BLaER1 treated with 17β-estradiol and CSF1 and Interleukin-3, amounts not matched to agents 10 nM and 100 nM (cell line): ENCODE data around the gene THOC2.
"Not testable (repeated sequence)": the region's sequence is repeated elsewhere in the genome, so short reads cannot be mapped to it uniquely, and the experiment has no call there.

Source experiments
- H3K27ac ChIP-seq, 11 experiments: shearing (Covaris generic); formaldehyde crosslinking; 2 replicates each; pipeline ENCODE4 v1.8.1; 2022
- H3K27me3 ChIP-seq, 11 experiments: shearing (Covaris generic); formaldehyde crosslinking; 2 replicates each; pipeline ENCODE4 v1.8.1; 2022
- H3K36me3 ChIP-seq, 11 experiments: shearing (Covaris generic); formaldehyde crosslinking; 2 replicates each; pipeline ENCODE4 v1.8.1; 2022
- H3K4me1 ChIP-seq, 10 experiments: shearing (Covaris generic); formaldehyde crosslinking; 2 replicates each; pipeline ENCODE4 v1.8.1; 2022
- H3K4me2 ChIP-seq, 11 experiments: shearing (Covaris generic); formaldehyde crosslinking; 2 replicates each; pipeline ENCODE4 v1.8.1; 2022
- H3K4me3 ChIP-seq, 10 experiments: shearing (Covaris generic); formaldehyde crosslinking; 2 replicates each; pipeline ENCODE4 v1.8.1; 2022
- H3K9ac ChIP-seq, 11 experiments: shearing (Covaris generic); formaldehyde crosslinking; 2 replicates each; pipeline ENCODE4 v1.8.1; 2022
- H3K9me3 ChIP-seq, 11 experiments: shearing (Covaris generic); formaldehyde crosslinking; replicated peaks in 1 of 11; 2 replicates each; pipeline ENCODE4 v1.8.1; 2022
- H4K20me1 ChIP-seq, 11 experiments: shearing (Covaris generic); formaldehyde crosslinking; 2 replicates each; pipeline ENCODE4 v1.8.1; 2022
- Cebpa-rat ChIP-seq, 11 experiments: shearing (Covaris generic); IDR thresholded peaks; 2 replicates each; pipeline ENCODE4 v1.8.1; 2022

The THOC2 gene

DNA sequence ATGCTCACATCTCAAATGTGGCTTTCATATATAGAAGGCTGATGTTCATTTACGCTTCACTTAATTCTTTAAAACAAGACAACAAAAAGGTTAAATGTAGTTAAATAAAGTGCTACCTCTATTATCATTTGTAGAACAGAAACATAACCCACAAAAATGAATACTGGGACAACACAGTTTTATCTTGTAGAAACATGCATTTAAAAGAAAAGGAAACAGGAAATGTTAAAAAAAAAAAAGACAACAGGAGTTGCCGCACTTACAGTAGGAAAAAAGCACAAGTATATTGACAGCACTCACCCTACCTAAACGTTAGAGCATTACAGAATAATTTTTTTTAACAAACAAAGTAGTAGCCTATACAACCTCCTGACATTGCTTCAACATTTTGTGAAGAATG is 4.8 kb downstream of the THOC2 start:
- Histone ChIP-seq H3K36me3 (peaks cover 0 to 36% (median 17%) of the 10 kb centered on the region in 11 experiments; a peak in 14 of 22 replicates), H3K27me3 (peaks cover 9 to 78% (median 40%) of the 10 kb centered on the region in 11 experiments; a peak in 19 of 22 replicates), H3K27ac (no peak overlapping the region), H3K4me2 (peak overlapping the region in 10 of 11 experiments; percentile 7 to 72 (median 40); a peak in 14 of 22 replicates), H3K4me3 (no peak overlapping the region), H4K20me1 (peaks cover 50 to 96% (median 89%) of the 10 kb centered on the region in 11 experiments; a peak in 21 of 22 replicates), H3K9me3 (peaks cover 8 to 21% (median 15%) of the 10 kb centered on the region in 11 experiments; a peak in 20 of 22 replicates), H3K9ac (0 out of 22 replicates have a peak overlapping the region, but pooled peaks of 1 of the 11 experiments have one; percentile 16), H3K4me1 (peaks cover 10 to 39% (median 27%) of the 10 kb centered on the region in 10 experiments)
- no peak for TF ChIP-seq Cebpa-rat (IDR thresholded peaks at IDR 0.05)

DNA sequence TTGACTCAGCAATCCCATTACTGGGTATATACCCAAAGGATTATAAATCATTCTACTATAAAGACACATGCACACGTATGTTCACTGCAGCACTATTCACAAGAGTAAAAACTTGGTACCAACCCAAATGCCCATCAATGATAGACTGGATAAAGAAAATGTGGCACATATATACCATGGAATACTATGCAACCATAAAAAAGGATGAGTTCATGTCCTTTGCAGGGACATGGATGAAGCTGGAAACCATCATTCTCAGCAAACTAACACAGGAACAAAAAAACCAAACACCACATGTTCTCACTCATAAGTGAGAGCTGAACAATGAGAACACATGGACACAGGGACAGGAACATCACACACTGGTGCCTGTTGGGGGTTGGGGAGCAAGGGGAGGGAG is 10.7 kb downstream of the THOC2 start:
- Histone ChIP-seq H3K27me3 (peaks cover 5 to 59% (median 31%) of the 10 kb centered on the region in 11 experiments; a peak in 18 of 22 replicates), H3K9me3 (peaks cover 0 to 32% (median 26%) of the 10 kb centered on the region in 11 experiments; a peak in 16 of 22 replicates), H3K36me3 (peaks cover 0 to 50% (median 23%) of the 10 kb centered on the region in 11 experiments; a peak in 15 of 22 replicates), H4K20me1 (peaks cover 44 to 98% (median 85%) of the 10 kb centered on the region in 11 experiments; a peak in 20 of 22 replicates)
- H3K4me3 ChIP-seq, H3K27ac ChIP-seq, H3K4me1 ChIP-seq, H3K9ac ChIP-seq, H3K4me2 ChIP-seq: not testable (repeated sequence)

DNA sequence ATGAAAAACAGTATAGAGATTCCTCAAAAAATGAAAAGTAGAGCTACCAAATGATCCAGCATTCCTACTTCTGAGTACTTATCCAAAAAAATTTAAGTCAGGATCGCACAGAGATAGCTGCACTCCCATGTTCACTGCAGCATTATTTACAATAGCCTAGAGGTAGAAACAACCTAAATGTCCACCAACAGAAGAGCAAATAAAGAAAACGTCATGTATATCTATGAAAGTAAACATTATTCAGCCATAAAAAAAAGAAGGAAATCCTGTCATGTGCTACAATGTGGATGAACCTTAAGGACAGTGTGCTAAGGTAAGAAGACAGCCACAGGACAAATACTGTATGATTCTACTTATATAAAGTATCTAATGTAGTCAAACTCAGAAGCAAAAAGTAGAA is 12.4 kb downstream of the THOC2 start:
- peaks cover 0 to 51% (median 23%) of the 10 kb centered on the region in 11 experiments; a peak in 14 of 22 replicates for H3K36me3 ChIP-seq
- peaks cover 4 to 56% (median 26%) of the 10 kb centered on the region in 11 experiments; a peak in 20 of 22 replicates for H3K27me3 ChIP-seq
- TF ChIP-seq Cebpa-rat (IDR thresholded peaks at IDR 0.05), result no peak
- peaks cover 0 to 9% (median 0%) of the 10 kb centered on the region in 10 experiments; a peak in 4 of 20 replicates for H3K4me1 ChIP-seq
- no peak overlapping the region for H3K4me3 ChIP-seq
- peaks cover 39 to 93% (median 77%) of the 10 kb centered on the region in 11 experiments; a peak in 20 of 22 replicates for H4K20me1 ChIP-seq
- no peak overlapping the region for H3K9ac ChIP-seq
- no peak overlapping the region for H3K4me2 ChIP-seq
- peaks cover 7 to 44% (median 37%) of the 10 kb centered on the region in 11 experiments; a peak in 19 of 22 replicates for H3K9me3 ChIP-seq
- H3K27ac ChIP-seq, result no peak overlapping the region

DNA sequence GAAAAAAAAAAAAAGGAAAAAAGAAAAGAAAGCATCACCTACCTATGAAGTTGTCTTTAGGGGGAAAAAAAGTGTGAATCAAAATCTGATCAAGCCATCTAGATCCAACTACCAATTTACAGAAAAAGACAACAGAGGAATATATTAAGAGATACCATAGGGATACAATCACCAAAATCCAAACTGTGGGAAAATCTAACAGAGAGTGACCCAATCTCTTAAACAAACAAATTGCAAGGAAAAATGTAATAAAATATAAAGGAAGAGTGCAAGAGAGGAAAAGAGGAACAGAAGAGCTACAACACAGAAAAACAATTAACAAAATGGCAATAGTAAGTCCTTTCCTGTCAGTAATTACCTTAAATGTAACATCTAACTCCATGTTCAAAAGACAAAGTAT is 19.0 kb downstream of the THOC2 start:
- H3K27ac ChIP-seq, result peak overlapping the region in 2 of 11 experiments; percentile 21 to 38; a peak in 1 of 22 replicates
- H4K20me1 ChIP-seq, result peaks cover 21 to 87% (median 51%) of the 10 kb centered on the region in 11 experiments; a peak in 20 of 22 replicates
- H3K9ac ChIP-seq, result no peak overlapping the region; a peak in 1 of 22 replicates
- H3K9me3 ChIP-seq, result peaks cover 7 to 32% (median 23%) of the 10 kb centered on the region in 11 experiments; a peak in 19 of 22 replicates
- H3K27me3 ChIP-seq, result peaks cover 16 to 83% (median 51%) of the 10 kb centered on the region in 11 experiments
- peak overlapping the region; percentile 5 to 66 (median 42); a peak in 20 of 22 replicates for H3K4me2 ChIP-seq
- peaks cover 0 to 39% (median 11%) of the 10 kb centered on the region in 11 experiments; a peak in 15 of 22 replicates for H3K36me3 ChIP-seq
- no peak for TF ChIP-seq Cebpa-rat (IDR thresholded peaks at IDR 0.05)
- H3K4me1 ChIP-seq, result peaks cover 10 to 34% (median 15%) of the 10 kb centered on the region in 10 experiments; a peak in 18 of 20 replicates
- H3K4me3 ChIP-seq, result no peak overlapping the region

DNA sequence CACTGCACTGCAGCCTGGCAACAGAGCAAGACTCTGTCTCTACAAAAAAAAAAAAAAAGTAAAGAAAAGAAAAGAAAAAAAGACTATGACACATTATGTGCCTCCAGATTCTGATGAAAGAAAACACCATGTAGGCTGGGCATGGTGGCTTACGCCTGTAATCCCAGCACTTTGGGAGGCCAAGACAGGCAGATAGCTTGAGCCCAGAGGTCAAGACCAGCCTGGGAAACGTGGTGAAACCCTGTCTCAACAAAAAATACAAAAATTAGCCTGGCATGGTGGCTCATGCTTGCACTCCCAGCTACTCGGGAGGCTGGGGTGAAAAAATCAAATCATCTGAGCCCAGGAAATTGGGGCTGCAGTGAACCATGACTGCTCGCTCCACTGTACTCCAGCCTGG is 19.4 kb downstream of the THOC2 start:
- peaks cover 12 to 34% (median 17%) of the 10 kb centered on the region in 10 experiments; a peak in 18 of 20 replicates for H3K4me1 ChIP-seq
- peak overlapping the region; percentile 5 to 66 (median 42); a peak in 21 of 22 replicates for H3K4me2 ChIP-seq
- peak overlapping the region in 3 of 11 experiments; percentile 11 to 38 (median 21); a peak in 1 of 22 replicates for H3K27ac ChIP-seq
- peaks cover 0 to 40% (median 14%) of the 10 kb centered on the region in 11 experiments; a peak in 15 of 22 replicates for H3K36me3 ChIP-seq
- TF ChIP-seq Cebpa-rat (IDR thresholded peaks at IDR 0.05), result no peak
- H3K27me3 ChIP-seq, result peaks cover 16 to 83% (median 55%) of the 10 kb centered on the region in 11 experiments
- H3K9me3 ChIP-seq, result peaks cover 7 to 28% (median 19%) of the 10 kb centered on the region in 11 experiments; a peak in 19 of 22 replicates
- H4K20me1 ChIP-seq, result peaks cover 21 to 87% (median 54%) of the 10 kb centered on the region in 11 experiments; a peak in 20 of 22 replicates
- H3K9ac ChIP-seq, result peak overlapping the region in 1 of 11 experiments; percentile 33; a peak in 1 of 22 replicates
- no peak overlapping the region; a peak in 1 of 20 replicates for H3K4me3 ChIP-seq

DNA sequence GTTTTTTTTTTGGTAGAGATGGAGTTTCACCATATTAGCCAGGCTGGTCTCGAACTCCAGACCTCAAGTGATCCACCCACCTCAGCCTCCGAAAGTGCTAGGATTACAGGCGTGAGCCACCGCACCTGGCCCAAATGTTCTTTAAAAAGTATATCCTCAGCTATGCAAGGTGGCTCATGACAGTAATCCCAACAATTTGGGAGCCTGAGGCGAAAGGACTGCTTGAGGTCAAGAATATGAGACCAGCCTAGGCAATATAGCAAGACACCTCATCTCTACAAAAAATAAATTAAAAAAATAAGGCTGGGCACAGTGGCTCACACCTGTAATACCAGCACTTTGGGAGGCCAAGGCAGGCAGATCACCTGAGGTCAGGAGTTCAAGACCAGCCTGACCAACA is 21.7 kb downstream of the THOC2 start:
- peaks cover 22 to 82% (median 58%) of the 10 kb centered on the region in 11 experiments for H3K27me3 ChIP-seq
- peaks cover 2 to 13% (median 4%) of the 10 kb centered on the region in 11 experiments; a peak in 19 of 22 replicates for H3K9me3 ChIP-seq
- H4K20me1 ChIP-seq, result peaks cover 24 to 82% (median 54%) of the 10 kb centered on the region in 11 experiments; a peak in 20 of 22 replicates
- H3K9ac ChIP-seq, H3K4me3 ChIP-seq, H3K27ac ChIP-seq, H3K4me2 ChIP-seq: not testable (repeated sequence)
- H3K4me1 ChIP-seq, result peaks cover 12 to 26% (median 18%) of the 10 kb centered on the region in 10 experiments; a peak in 18 of 20 replicates
- peaks cover 4 to 34% (median 13%) of the 10 kb centered on the region in 11 experiments; a peak in 16 of 22 replicates for H3K36me3 ChIP-seq

DNA sequence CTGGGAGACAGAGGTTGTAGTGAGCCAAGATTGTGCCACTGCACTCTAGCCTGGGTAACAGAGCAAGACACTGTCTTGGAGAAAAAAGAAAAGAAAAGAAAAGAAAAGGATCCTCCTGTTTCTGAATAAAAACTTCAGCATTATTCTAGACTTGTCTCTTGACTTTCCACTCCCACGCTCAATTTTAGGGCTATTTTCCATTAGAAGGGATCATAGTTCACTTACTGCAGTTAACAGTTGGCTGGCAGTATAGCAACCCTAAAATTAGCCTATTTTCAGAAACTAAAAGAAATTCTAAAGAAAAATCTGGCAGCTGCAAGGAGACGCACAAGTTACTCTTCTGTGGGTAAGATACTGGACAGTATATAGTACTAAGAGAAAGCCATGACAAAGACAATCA is 28.1 kb downstream of the THOC2 start:
- Histone ChIP-seq H3K4me3 (no peak overlapping the region), H3K4me2 (no peak overlapping the region), H3K4me1 (peaks cover 0 to 8% (median 5%) of the 10 kb centered on the region in 10 experiments; a peak in 8 of 20 replicates), H4K20me1 (peaks cover 7 to 46% (median 24%) of the 10 kb centered on the region in 11 experiments; a peak in 17 of 22 replicates), H3K27ac (no peak overlapping the region), H3K27me3 (peaks cover 19 to 79% (median 56%) of the 10 kb centered on the region in 11 experiments; a peak in 21 of 22 replicates), H3K9ac (no peak overlapping the region), H3K36me3 (peaks cover under 1 to 42% (median 13%) of the 10 kb centered on the region in 11 experiments; a peak in 17 of 22 replicates), H3K9me3 (0 out of 22 replicates have a peak, but pooled peaks cover 0 to 1% (median 0%) of the 10 kb centered on the region in 11 experiments)
- TF ChIP-seq Cebpa-rat (IDR thresholded peaks at IDR 0.05), result no peak

DNA sequence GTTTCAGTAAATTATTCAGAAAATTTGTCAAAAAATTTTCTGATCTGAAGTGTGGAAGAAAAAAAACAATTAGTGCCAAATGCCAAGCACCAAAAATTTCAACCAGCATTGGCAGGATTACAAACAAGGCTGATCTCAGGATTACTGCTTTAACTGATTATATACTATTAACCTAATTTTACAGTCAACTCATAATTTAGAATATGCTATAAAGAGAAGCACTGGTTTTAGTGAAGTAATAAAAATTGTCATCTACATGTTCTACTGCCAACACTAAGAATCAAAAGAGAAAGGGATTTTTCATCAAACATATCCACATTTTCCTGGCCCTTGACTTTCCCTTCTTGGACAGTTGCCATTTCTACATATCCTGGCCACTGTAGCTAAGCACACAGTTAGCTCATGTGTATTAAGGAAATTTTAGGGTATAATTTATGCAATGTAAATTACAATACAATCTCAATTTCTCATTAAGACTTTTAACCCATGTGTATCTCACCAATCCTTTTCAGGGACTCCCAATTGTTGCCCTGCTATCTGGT is 33.8 kb downstream of the THOC2 start:
- Histone ChIP-seq H3K27me3 (peaks cover 41 to 90% (median 73%) of the 10 kb centered on the region in 11 experiments), H4K20me1 (peaks cover 0 to 6% (median 3%) of the 10 kb centered on the region in 11 experiments; a peak in 8 of 22 replicates), H3K36me3 (peaks cover 0 to 44% (median 11%) of the 10 kb centered on the region in 11 experiments; a peak in 14 of 22 replicates), H3K27ac (no peak overlapping the region), H3K4me1 (no peaks in the 10 kb centered on the region), H3K4me2 (no peak overlapping the region), H3K9ac (no peak overlapping the region), H3K9me3 (no peaks in the 10 kb centered on the region), H3K4me3 (no peak overlapping the region)
- no peak for TF ChIP-seq Cebpa-rat (IDR thresholded peaks at IDR 0.05)
